ENCODE data around the gene FRMD5.

The FRMD5 gene

DNA sequence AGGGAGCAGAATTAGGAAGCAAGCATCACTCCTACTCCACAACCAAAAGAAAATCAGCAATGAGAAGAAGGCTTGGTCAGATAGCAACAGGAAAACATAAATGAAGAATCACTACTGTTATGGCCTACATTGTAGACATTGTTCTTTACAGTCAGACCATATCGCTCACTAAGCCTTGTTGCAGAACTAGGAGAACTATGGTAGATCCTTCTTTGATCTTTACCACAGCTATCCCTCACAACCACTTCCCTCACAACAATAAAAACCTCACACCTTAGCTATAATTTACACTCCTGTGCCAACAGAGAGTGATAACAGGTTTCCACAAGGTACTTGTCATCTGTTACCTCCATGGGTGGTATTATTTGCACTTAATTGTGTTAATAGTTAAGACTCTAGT lies 241.7 kb downstream of the FRMD5 start:
- Histone ChIP-seq H3K9ac (ENCODE audit: low read length in 2 of 2) (no peak overlapping the region), H3K36me3 (ENCODE audit: control insufficient read depth in 2 of 2, insufficient read depth in 2 of 2, low read length in 2 of 2) (no peaks in the 10 kb centered on the region), H3K4me1 (ENCODE audit: control insufficient read depth, insufficient read depth, low read length) (no peaks in the 10 kb centered on the region), H3K4me3 (ENCODE audit: low read length in 2 of 2) (no peak overlapping the region), H3K9me3 (ENCODE audit: control insufficient read depth in 2 of 2, low read length in 2 of 2) (no peaks in the 10 kb centered on the region), H3K27ac (ENCODE audit: low read length) (no peak overlapping the region), H3K27me3 (ENCODE audit: control insufficient read depth in 1 of 2, insufficient read depth in 2 of 2, low read length in 2 of 2) (no peaks in the 10 kb centered on the region)

DNA sequence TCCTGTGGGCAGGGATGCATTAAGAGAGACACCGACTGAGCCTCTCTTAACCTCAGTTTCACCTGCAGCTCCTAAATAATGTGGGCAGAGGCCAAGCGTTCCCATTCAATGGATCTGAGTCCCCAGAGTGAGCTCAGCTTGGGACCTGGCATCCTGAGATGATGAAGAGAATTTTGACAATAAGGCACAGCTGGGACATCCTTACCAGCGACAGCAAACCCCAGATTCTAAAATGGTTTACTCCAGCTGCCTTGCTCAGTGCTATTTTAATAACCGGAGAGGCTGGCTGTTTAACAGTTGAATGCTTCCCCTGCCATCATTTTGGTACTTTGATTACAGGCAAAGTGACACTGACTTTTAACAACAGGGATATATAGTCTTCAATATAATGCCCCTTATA lies 244.5 kb downstream of the FRMD5 start:
- Histone ChIP-seq H3K9ac (ENCODE audit: low read length in 2 of 2) (no peak overlapping the region), H3K27me3 (ENCODE audit: control insufficient read depth in 1 of 2, insufficient read depth in 2 of 2, low read length in 2 of 2) (no peaks in the 10 kb centered on the region), H3K4me3 (ENCODE audit: low read length in 2 of 2) (no peak overlapping the region), H3K4me1 (ENCODE audit: control insufficient read depth, insufficient read depth, low read length) (no peaks in the 10 kb centered on the region), H3K9me3 (ENCODE audit: control insufficient read depth in 2 of 2, low read length in 2 of 2) (no peaks in the 10 kb centered on the region), H3K27ac (ENCODE audit: low read length) (no peak overlapping the region), H3K36me3 (ENCODE audit: control insufficient read depth in 2 of 2, insufficient read depth in 2 of 2, low read length in 2 of 2) (no peaks in the 10 kb centered on the region)

DNA sequence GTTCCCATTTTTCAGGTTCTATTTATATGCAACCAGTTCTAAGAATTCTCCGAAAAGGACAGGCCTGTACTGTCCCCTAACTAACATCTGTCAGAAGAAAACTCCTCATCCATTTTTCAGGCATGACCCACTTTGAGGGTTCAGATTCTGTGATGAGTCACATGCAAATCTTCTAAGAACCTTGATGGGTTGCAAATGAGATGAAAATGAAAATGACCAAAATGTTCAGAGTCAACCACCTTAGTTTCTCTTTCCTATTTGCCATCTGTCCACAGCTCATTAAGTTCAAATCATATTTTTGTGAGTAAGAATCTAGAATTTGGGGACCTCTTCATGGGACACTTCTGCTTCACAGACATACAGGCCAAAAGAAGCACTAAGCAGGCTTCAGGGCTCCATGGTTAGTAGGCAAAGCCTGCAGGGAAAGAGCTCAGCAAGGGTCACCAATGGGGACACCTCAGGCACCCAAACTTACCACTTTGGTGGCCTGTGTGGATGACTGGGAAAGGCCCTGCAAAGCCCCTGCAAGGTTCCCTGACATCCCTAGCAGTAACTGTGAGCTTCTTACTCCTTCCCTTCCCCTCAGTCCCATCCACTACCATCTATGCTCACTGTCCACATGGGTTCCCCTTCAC lies 246.3 kb downstream of the FRMD5 start:
- no peaks in the 10 kb centered on the region for H3K9me3 ChIP-seq (ENCODE audit: control insufficient read depth in 2 of 2, low read length in 2 of 2)
- H3K4me3 ChIP-seq (ENCODE audit: low read length in 2 of 2) = no peak overlapping the region
- H3K27ac ChIP-seq (ENCODE audit: low read length) = no peak overlapping the region
- H3K9ac ChIP-seq (ENCODE audit: low read length in 2 of 2) = no peak overlapping the region
- no peaks in the 10 kb centered on the region for H3K27me3 ChIP-seq (ENCODE audit: control insufficient read depth in 1 of 2, insufficient read depth in 2 of 2, low read length in 2 of 2)
- no peaks in the 10 kb centered on the region for H3K4me1 ChIP-seq (ENCODE audit: control insufficient read depth, insufficient read depth, low read length)
- no peaks in the 10 kb centered on the region for H3K36me3 ChIP-seq (ENCODE audit: control insufficient read depth in 2 of 2, insufficient read depth in 2 of 2, low read length in 2 of 2)

DNA sequence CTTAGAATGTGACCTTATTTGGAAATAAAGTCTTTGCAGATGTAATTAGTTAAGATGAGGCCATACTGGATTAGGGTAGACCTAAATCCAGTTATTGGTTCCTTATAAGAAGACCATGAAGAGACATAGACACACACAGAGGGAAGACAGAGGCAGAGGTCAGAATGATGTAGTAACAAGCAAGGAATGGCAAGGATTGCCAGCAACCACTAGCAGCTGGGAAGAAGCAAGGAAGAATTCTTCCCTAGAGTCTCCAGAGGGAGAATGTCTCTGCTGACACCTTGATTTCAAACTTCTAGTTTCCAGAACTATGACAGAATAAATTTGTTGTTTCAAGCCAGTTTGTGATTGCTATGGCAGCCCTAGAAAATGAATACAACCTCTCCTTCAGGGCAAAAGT lies 251.6 kb downstream of the FRMD5 start:
- Histone ChIP-seq H3K4me3 (ENCODE audit: low read length in 2 of 2) (no peak overlapping the region), H3K27ac (ENCODE audit: low read length) (no peak overlapping the region), H3K9me3 (ENCODE audit: control insufficient read depth in 2 of 2, low read length in 2 of 2) (no peaks in the 10 kb centered on the region), H3K36me3 (ENCODE audit: control insufficient read depth in 2 of 2, insufficient read depth in 2 of 2, low read length in 2 of 2) (no peaks in the 10 kb centered on the region), H3K27me3 (ENCODE audit: control insufficient read depth in 1 of 2, insufficient read depth in 2 of 2, low read length in 2 of 2) (no peaks in the 10 kb centered on the region), H3K9ac (ENCODE audit: low read length in 2 of 2) (no peak overlapping the region), H3K4me1 (ENCODE audit: control insufficient read depth, insufficient read depth, low read length) (no peaks in the 10 kb centered on the region)

DNA sequence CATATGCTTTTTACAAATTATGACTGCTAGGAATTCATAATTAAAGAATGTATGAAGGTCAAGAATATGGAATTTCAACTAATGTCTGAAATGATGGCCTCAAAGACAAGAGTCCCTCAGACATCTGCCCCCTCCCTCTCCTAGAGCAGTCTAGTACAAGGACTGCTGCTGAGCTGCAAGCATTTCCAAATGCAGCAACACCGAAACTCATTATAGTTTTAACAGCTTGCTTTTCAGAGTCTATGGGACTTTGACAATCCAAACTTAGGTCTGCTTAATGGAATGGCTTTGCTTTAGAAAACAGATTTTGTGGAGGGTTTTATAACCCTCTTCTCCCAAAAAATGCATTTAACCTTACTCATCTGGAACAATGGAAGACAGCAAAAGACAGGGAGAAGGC lies 252.9 kb downstream of the FRMD5 start:
- Histone ChIP-seq H3K27ac (ENCODE audit: low read length) (no peak overlapping the region), H3K27me3 (ENCODE audit: control insufficient read depth in 1 of 2, insufficient read depth in 2 of 2, low read length in 2 of 2) (no peaks in the 10 kb centered on the region), H3K4me3 (ENCODE audit: low read length in 2 of 2) (no peak overlapping the region), H3K9me3 (ENCODE audit: control insufficient read depth in 2 of 2, low read length in 2 of 2) (no peaks in the 10 kb centered on the region), H3K36me3 (ENCODE audit: control insufficient read depth in 2 of 2, insufficient read depth in 2 of 2, low read length in 2 of 2) (no peaks in the 10 kb centered on the region), H3K4me1 (ENCODE audit: control insufficient read depth, insufficient read depth, low read length) (no peaks in the 10 kb centered on the region), H3K9ac (ENCODE audit: low read length in 2 of 2) (no peak overlapping the region)

DNA sequence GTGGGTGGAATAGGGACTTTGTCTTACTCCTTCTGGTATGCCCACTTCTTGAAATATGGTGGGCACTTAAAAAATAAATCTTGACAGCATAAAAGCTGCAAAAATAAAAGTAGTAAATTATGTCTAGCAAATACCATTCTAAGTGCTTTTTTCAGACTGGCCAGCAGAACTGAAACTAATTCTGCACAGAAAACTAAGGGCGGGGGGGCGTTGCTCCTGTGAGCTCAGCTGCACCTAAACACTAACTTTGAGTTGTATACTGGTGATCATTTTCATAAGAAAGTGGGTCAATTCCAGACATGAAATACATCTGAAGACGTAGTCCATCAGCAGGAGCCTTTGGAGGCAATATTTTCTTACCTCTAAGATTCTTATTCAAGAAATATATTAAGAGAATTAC lies 253.5 kb downstream of the FRMD5 start:
- no peak overlapping the region for H3K9ac ChIP-seq (ENCODE audit: low read length in 2 of 2)
- no peaks in the 10 kb centered on the region for H3K36me3 ChIP-seq (ENCODE audit: control insufficient read depth in 2 of 2, insufficient read depth in 2 of 2, low read length in 2 of 2)
- H3K27me3 ChIP-seq (ENCODE audit: control insufficient read depth in 1 of 2, insufficient read depth in 2 of 2, low read length in 2 of 2) = no peaks in the 10 kb centered on the region
- H3K4me3 ChIP-seq (ENCODE audit: low read length in 2 of 2) = no peak overlapping the region
- H3K9me3 ChIP-seq (ENCODE audit: control insufficient read depth in 2 of 2, low read length in 2 of 2) = no peaks in the 10 kb centered on the region
- no peaks in the 10 kb centered on the region for H3K4me1 ChIP-seq (ENCODE audit: control insufficient read depth, insufficient read depth, low read length)
- H3K27ac ChIP-seq (ENCODE audit: low read length) = no peak overlapping the region

DNA sequence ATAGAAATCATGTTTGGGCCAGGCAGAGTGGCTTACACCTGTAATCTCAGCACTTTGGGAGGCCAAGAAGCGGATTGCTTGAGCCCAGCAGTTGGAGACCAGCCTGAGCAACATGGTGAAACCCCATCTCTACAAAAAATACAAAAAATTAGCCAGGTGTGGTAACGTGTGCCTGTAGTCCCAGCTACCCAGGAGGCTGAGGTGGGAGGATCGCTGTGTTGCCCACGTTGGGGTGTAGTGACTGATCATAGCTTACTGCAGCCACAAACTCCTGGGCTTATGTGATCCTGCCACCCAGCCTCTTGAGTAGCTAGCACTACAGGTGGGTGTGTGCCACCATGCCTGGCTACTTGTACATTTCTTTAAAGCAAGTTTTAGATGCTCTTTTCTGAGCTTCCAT lies 254.0 kb downstream of the FRMD5 start:
- H3K9ac ChIP-seq (ENCODE audit: low read length in 2 of 2) = no peak overlapping the region
- no peak overlapping the region for H3K4me3 ChIP-seq (ENCODE audit: low read length in 2 of 2)
- H3K9me3 ChIP-seq (ENCODE audit: control insufficient read depth in 2 of 2, low read length in 2 of 2) = no peaks in the 10 kb centered on the region
- H3K27ac ChIP-seq (ENCODE audit: low read length) = no peak overlapping the region
- no peaks in the 10 kb centered on the region for H3K4me1 ChIP-seq (ENCODE audit: control insufficient read depth, insufficient read depth, low read length)
- H3K36me3 ChIP-seq (ENCODE audit: control insufficient read depth in 2 of 2, insufficient read depth in 2 of 2, low read length in 2 of 2) = no peaks in the 10 kb centered on the region
- no peaks in the 10 kb centered on the region for H3K27me3 ChIP-seq (ENCODE audit: control insufficient read depth in 1 of 2, insufficient read depth in 2 of 2, low read length in 2 of 2)

DNA sequence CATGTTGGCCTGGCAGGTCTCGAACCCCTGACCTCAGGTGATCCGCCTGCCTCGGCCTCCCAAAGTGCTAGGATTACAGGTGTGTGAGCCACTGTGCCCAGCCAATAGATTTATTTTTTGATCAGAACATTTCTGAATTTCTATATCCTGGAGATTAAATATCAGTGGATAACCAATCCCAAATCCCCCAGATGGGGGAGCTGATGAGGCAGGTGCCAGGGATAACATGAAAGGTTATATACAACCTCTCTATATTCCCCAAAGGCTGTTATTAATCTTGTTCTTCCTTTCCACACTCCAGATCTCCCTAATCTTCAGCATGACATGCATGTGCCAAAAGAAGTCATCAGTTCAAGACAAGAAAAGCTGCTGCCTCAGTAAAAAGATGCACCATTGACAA lies 256.0 kb downstream of the FRMD5 start:
- H3K9ac ChIP-seq (ENCODE audit: low read length in 2 of 2) = no peak overlapping the region
- H3K9me3 ChIP-seq (ENCODE audit: control insufficient read depth in 2 of 2, low read length in 2 of 2) = no peaks in the 10 kb centered on the region
- H3K36me3 ChIP-seq (ENCODE audit: control insufficient read depth in 2 of 2, insufficient read depth in 2 of 2, low read length in 2 of 2) = no peaks in the 10 kb centered on the region
- H3K4me3 ChIP-seq (ENCODE audit: low read length in 2 of 2) = no peak overlapping the region
- H3K4me1 ChIP-seq (ENCODE audit: control insufficient read depth, insufficient read depth, low read length) = no peaks in the 10 kb centered on the region
- H3K27ac ChIP-seq (ENCODE audit: low read length) = no peak overlapping the region
- H3K27me3 ChIP-seq (ENCODE audit: control insufficient read depth in 1 of 2, insufficient read depth in 2 of 2, low read length in 2 of 2) = no peaks in the 10 kb centered on the region

DNA sequence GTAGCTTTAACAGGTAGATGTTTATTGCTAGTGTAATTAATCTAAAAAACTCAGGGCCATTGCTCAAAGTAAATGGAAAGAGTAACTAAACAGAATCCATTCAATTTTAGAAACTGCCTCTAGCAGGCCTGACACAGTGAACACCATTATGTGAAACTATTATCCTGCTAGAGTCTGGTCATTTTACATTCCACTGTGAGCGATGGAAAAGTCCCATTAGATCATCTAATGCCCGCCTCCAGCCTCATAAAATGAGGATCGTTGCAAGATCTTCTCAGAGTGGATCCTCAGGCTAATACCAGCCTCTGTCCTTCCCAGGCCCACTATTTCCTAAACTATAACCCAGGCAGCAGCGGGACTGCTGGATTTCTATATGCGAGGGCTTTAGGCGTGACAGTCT lies 260.6 kb downstream of the FRMD5 start:
- H3K27me3 ChIP-seq (ENCODE audit: control insufficient read depth in 1 of 2, insufficient read depth in 2 of 2, low read length in 2 of 2) = no peaks in the 10 kb centered on the region
- no peaks in the 10 kb centered on the region for H3K4me1 ChIP-seq (ENCODE audit: control insufficient read depth, insufficient read depth, low read length)
- no peaks in the 10 kb centered on the region for H3K9me3 ChIP-seq (ENCODE audit: control insufficient read depth in 2 of 2, low read length in 2 of 2)
- no peak overlapping the region for H3K4me3 ChIP-seq (ENCODE audit: low read length in 2 of 2)
- no peak overlapping the region for H3K9ac ChIP-seq (ENCODE audit: low read length in 2 of 2)
- no peak overlapping the region for H3K27ac ChIP-seq (ENCODE audit: low read length)
- no peaks in the 10 kb centered on the region for H3K36me3 ChIP-seq (ENCODE audit: control insufficient read depth in 2 of 2, insufficient read depth in 2 of 2, low read length in 2 of 2)

DNA sequence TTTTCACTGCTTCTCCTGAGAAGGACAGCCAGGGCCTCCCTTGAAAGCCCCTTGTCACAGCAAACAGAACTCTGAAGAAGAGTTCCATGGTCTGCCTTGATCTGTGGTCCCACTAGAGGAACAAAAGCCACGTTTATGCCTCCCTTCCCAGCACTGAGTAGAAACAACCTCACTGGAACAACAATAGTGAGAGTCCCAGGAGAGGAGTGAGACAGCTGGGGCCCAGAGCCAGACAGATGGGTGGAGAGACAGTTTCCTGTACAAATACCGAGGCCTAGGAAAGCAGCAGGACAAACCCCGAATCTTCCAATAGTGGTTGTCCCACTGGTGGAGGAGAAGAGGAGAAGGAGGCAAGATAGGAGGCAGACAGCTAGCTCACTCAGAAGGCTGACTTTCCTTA lies 262.2 kb downstream of the FRMD5 start:
- H3K36me3 ChIP-seq (ENCODE audit: control insufficient read depth in 2 of 2, insufficient read depth in 2 of 2, low read length in 2 of 2) = no peaks in the 10 kb centered on the region
- H3K27me3 ChIP-seq (ENCODE audit: control insufficient read depth in 1 of 2, insufficient read depth in 2 of 2, low read length in 2 of 2) = peaks cover 0 to 2% of the 10 kb centered on the region in 2 donors
- no peak overlapping the region for H3K9ac ChIP-seq (ENCODE audit: low read length in 2 of 2)
- H3K27ac ChIP-seq (ENCODE audit: low read length) = no peak overlapping the region
- no peaks in the 10 kb centered on the region for H3K4me1 ChIP-seq (ENCODE audit: control insufficient read depth, insufficient read depth, low read length)
- H3K9me3 ChIP-seq (ENCODE audit: control insufficient read depth in 2 of 2, low read length in 2 of 2) = no peaks in the 10 kb centered on the region
- no peak overlapping the region for H3K4me3 ChIP-seq (ENCODE audit: low read length in 2 of 2)

DNA sequence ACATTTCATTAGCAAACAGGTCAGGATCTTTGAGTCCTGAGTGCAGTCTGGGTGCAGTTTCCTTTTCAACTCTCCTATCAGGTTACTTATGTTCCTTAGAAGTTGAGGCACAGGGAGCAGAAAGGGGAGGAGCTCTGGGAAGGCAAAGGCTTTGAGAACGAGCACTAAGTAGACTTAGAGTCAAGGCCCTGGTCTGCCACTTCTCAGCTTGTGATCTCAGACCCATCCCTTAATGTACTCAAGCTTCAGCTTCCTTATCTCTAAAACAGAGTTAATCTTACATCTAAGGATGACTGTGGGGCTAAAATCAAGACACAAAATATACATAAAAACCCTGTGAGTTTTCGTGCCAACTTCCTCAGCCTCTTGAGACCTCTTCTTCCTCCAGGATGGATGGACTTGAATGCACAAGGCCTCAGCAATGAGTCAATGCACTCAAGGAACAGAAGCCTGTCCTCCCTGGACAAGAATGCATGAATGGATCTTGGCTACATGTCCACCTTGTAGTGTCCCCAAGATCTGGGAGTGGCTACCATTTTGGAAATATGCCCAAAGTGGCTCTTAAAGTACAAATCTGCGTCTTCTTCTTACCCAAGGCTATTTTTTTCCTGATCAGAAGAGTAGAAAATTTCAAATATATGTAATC lies 263.2 kb downstream of the FRMD5 start:
- no peak overlapping the region for H3K9ac ChIP-seq (ENCODE audit: low read length in 2 of 2)
- H3K36me3 ChIP-seq (ENCODE audit: control insufficient read depth in 2 of 2, insufficient read depth in 2 of 2, low read length in 2 of 2) = no peaks in the 10 kb centered on the region
- H3K9me3 ChIP-seq (ENCODE audit: control insufficient read depth in 2 of 2, low read length in 2 of 2) = no peaks in the 10 kb centered on the region
- H3K4me1 ChIP-seq (ENCODE audit: control insufficient read depth, insufficient read depth, low read length) = no peaks in the 10 kb centered on the region
- peaks cover 0 to 2% of the 10 kb centered on the region in 2 donors for H3K27me3 ChIP-seq (ENCODE audit: control insufficient read depth in 1 of 2, insufficient read depth in 2 of 2, low read length in 2 of 2)
- no peak overlapping the region for H3K27ac ChIP-seq (ENCODE audit: low read length)
- no peak overlapping the region for H3K4me3 ChIP-seq (ENCODE audit: low read length in 2 of 2)

Measured in stomach smooth muscle (tissue), 2 donors.